Fibroblast of lung (primary cell): Measurements from ENCODE around the gene RGL2. TPM values are rescaled to one million over a fixed set of nuclear protein-coding genes. Genes with fewer than 3 reads are reported as not detected.

ENCODE experiments used
- DNase-seq, 2 donors: peaks; one replicate each; pipeline versions ENCODE4 v3.0.0 to v3.0.0-alpha.2; 2010; ENCODE audit warnings: low read depth in 2 of 2
- H2AFZ ChIP-seq: 2 replicates; pipeline ENCODE4 v1.5.1; 2012; ENCODE audit warnings: low read length, control low read depth, inconsistent platforms
- H3K27ac ChIP-seq: 2 replicates; pipeline ENCODE4 v1.5.1; 2011; ENCODE audit warnings: low read length, control low read depth; ENCODE audit not compliant: insufficient read depth
- H3K27me3 ChIP-seq: 2 replicates; pipeline ENCODE4 v1.5.1; 2011; ENCODE audit warnings: mild to moderate bottlenecking, low read length; ENCODE audit not compliant: control insufficient read depth, insufficient read depth
- H3K36me3 ChIP-seq: 2 replicates; pipeline ENCODE4 v1.5.1; 2011; ENCODE audit warnings: low read length; ENCODE audit not compliant: control insufficient read depth, insufficient read depth
- H3K4me1 ChIP-seq: 2 replicates; pipeline ENCODE4 v1.5.1; 2011; ENCODE audit warnings: low read length; ENCODE audit not compliant: control insufficient read depth, insufficient read depth; ENCODE audit errors: extremely low read depth
- H3K4me2 ChIP-seq: 2 replicates; pipeline ENCODE4 v1.5.1; 2011; ENCODE audit warnings: low read length, control low read depth; ENCODE audit not compliant: insufficient read depth; ENCODE audit errors: extremely low read depth
- H3K4me3 ChIP-seq, 4 experiments: fragments of 200-600 bp in 1 of 4; sonication (generic) in 1 of 4; replicated peaks in 1 of 4; 2 replicates each; pipeline ENCODE4 v1.5.1; 2011 to 2016; ENCODE audit warnings: low read length in 4 of 4, low read depth in 3 of 4, mild to moderate bottlenecking in 3 of 4, control low read depth in 2 of 4, inconsistent platforms in 1 of 4, mixed read lengths in 1 of 4; ENCODE audit not compliant: insufficient read depth in 1 of 4; ENCODE audit errors: control extremely low read depth in 1 of 4
- H3K79me2 ChIP-seq: 2 replicates; pipeline ENCODE4 v1.5.1; 2012; ENCODE audit warnings: mild to moderate bottlenecking, low read length, inconsistent platforms; ENCODE audit not compliant: control insufficient read depth, insufficient read depth
- H3K9ac ChIP-seq: 2 replicates; pipeline ENCODE4 v1.5.1; 2011; ENCODE audit warnings: mild to moderate bottlenecking, low read length, control low read depth; ENCODE audit not compliant: insufficient read depth
- H3K9me3 ChIP-seq: 2 replicates; pipeline ENCODE4 v1.5.1; 2012; ENCODE audit warnings: low read depth, low read length; ENCODE audit not compliant: control insufficient read depth, insufficient read depth
- H4K20me1 ChIP-seq: 2 replicates; pipeline ENCODE4 v1.5.1; 2011; ENCODE audit warnings: low read length; ENCODE audit not compliant: control insufficient read depth, insufficient read depth; ENCODE audit errors: extremely low read depth
- CTCF ChIP-seq, 2 donors: IDR thresholded peaks in 1 of 2; conservative IDR thresholded peaks in 1 of 2; 1 replicate in 1 of 2; 2 replicates in 1 of 2; pipeline ENCODE4 v1.5.1; 2011 to 2012; ENCODE audit warnings: low read length in 2 of 2, control low read depth in 1 of 2, inconsistent platforms in 1 of 2, low read depth in 1 of 2, mild to moderate bottlenecking in 1 of 2
- EZH2 ChIP-seq: IDR thresholded peaks from 2 replicates; pipeline ENCODE4 v1.5.1; 2012; ENCODE audit warnings: low read length, control low read depth, mild to moderate bottlenecking; ENCODE audit errors: missing control alignments
- polyA plus RNA-seq, 2 donors: library from polyadenylated mRNA; depleted of rRNA in 1 of 2; stranded (reverse) in 1 of 2; unstranded in 1 of 2; fragments of >200 nt; gene quantifications; 2 replicates each; pipeline ENCODE4 v1.2.1, GENCODE V29; 2011 to 2012; ENCODE audit warnings: missing spikeins in 1 of 2
- total RNA-seq: library from RNA; depleted of rRNA; stranded (reverse); fragments of >200 nt; gene quantifications from 2 replicates; pipeline ENCODE4 v1.2.1, GENCODE V29; 2014

The RGL2 gene
- total and polyA plus RNA-seq, 2 donors (not counting 1 experiment from before 2014, with no cell fraction given): 17.4 to 22.8 TPM

- Histone ChIP-seq H3K4me1 (peaks cover 28% of the 10 kb centered on the region), H3K9me3 (no peaks in the 10 kb centered on the region), H3K4me2 (peak overlapping the region; percentile 96), H3K36me3 (peaks cover 4% of the 10 kb centered on the region), H4K20me1 (no peaks in the 10 kb centered on the region), H2AFZ (peak overlapping the region; percentile 95), H3K79me2 (peaks cover 34% of the 10 kb centered on the region), H3K9ac (no peak overlapping the region), H3K27ac (no peak overlapping the region), H3K27me3 (no peaks in the 10 kb centered on the region), H3K4me3 (peak overlapping the region in 3 of 4 experiments; percentile 83 to 95 (median 90))
- no peak for DNase-seq
- TF ChIP-seq EZH2: no peak
- TF ChIP-seq CTCF (conservative IDR thresholded peaks at IDR 0.05 in 1 of 2, IDR thresholded peaks at IDR 0.05 in 1 of 2; ENCODE audit: low read depth in 1 of 2, low read length in 2 of 2): no peak
Measured at GRCh38 chr6:33324125-33324524, 25.4 kb upstream of the RGL2 start.

GRCh38 chr6:33323623-33323948, 24.8 kb upstream of the RGL2 start:
- Histone ChIP-seq H3K27me3 (no peaks in the 10 kb centered on the region), H3K36me3 (peaks cover 9% of the 10 kb centered on the region), H2AFZ (peak overlapping the region; percentile 95), H3K4me2 (peak overlapping the region; percentile 96), H3K9me3 (no peaks in the 10 kb centered on the region), H3K9ac (peak overlapping the region; percentile 11), H3K79me2 (peaks cover 39% of the 10 kb centered on the region), H4K20me1 (no peaks in the 10 kb centered on the region), H3K4me1 (peaks cover 34% of the 10 kb centered on the region), H3K4me3 (peak overlapping the region; percentile 83 to 95 (median 88)), H3K27ac (peak overlapping the region; percentile 83)
- TF ChIP-seq EZH2 (no peak), CTCF (conservative IDR thresholded peaks at IDR 0.05 in 1 of 2, IDR thresholded peaks at IDR 0.05 in 1 of 2; ENCODE audit: low read depth in 1 of 2, low read length in 2 of 2) (no peak)
- no peak for DNase-seq

- no peak overlapping the region for H3K9ac ChIP-seq
- peak overlapping the region; percentile 90 for H3K4me2 ChIP-seq
- DNase-seq: no peak
- H3K27me3 ChIP-seq: no peaks in the 10 kb centered on the region
- H3K9me3 ChIP-seq: no peaks in the 10 kb centered on the region
- peak overlapping the region; percentile 83 for H3K27ac ChIP-seq
- peaks cover 43% of the 10 kb centered on the region for H3K79me2 ChIP-seq
- H4K20me1 ChIP-seq: no peaks in the 10 kb centered on the region
- peak overlapping the region in 1 of 4 experiments; percentile 83 for H3K4me3 ChIP-seq
- H2AFZ ChIP-seq: no peak overlapping the region
- H3K4me1 ChIP-seq: peaks cover 39% of the 10 kb centered on the region
- no peak for TF ChIP-seq CTCF (conservative IDR thresholded peaks at IDR 0.05 in 1 of 2, IDR thresholded peaks at IDR 0.05 in 1 of 2; ENCODE audit: low read depth in 1 of 2, low read length in 2 of 2)
- no peak for TF ChIP-seq EZH2
- H3K36me3 ChIP-seq: peaks cover 14% of the 10 kb centered on the region
Measured at GRCh38 chr6:33321227-33321626, 22.5 kb upstream of the RGL2 start.
